Lower lobe of right lung (tissue), 2 donors: ENCODE measurements around the gene FAM118B. TPM values are rescaled to one million over a fixed set of nuclear protein-coding genes. Genes with fewer than 3 reads are reported as not detected.
A peak's percentile ranks its signal among the peaks of the same experiment; 100 is the strongest.

Experiments used
- ATAC-seq, 2 donors: fragments of 200-7000 bp; cut with Tn5 transposase; one replicate each; pipeline ENCODE4 v1.9.1; 2020 to 2022; ENCODE audit warnings: mild to moderate bottlenecking in 2 of 2, moderate library complexity in 2 of 2
- DNase-seq: peaks from one replicate; pipeline ENCODE4 v3.0.0-alpha.2; 2020
- H3K27ac ChIP-seq: fragments of 200-600 bp; one replicate; pipeline ENCODE4 v1.8.0; 2022
- H3K27me3 ChIP-seq: fragments of 200-600 bp; one replicate; pipeline ENCODE4 v1.8.0; 2022; ENCODE audit warnings: low read depth
- H3K36me3 ChIP-seq: fragments of 200-600 bp; one replicate; pipeline ENCODE4 v1.8.0; 2022; ENCODE audit warnings: mild to moderate bottlenecking
- H3K4me1 ChIP-seq: fragments of 200-600 bp; one replicate; pipeline ENCODE4 v1.8.0; 2022
- H3K4me3 ChIP-seq: fragments of 200-600 bp; one replicate; pipeline ENCODE4 v1.8.0; 2022; ENCODE audit warnings: mild to moderate bottlenecking
- H3K9me3 ChIP-seq: fragments of 200-600 bp; one replicate; pipeline ENCODE4 v1.8.0; 2022
- intact Hi-C: fragments of 100-400 bp; cut with DNase I; formaldehyde crosslinking; loops from one replicate; pipeline ENCODE4 v1.11.0; 2022
- total RNA-seq: library from RNA; stranded (reverse); fragmentation: NEBNext Ultra II Directional; extraction: Animal tissue kit (Norgen Biotek cat#: 25700); gene quantifications from one replicate; pipeline ENCODE4 v1.2.1, GENCODE V29; 2021
- TF ChIP-seq, protein P1 (sequence below): fragments of 200-600 bp; IDR thresholded peaks from one replicate; pipeline ENCODE4 v1.8.0; 2022; ENCODE audit warnings: antibody characterized with exemption, mild to moderate bottlenecking
- donor health status: DM: no; HTN: yes; CAD: no; lungs with severe emphysema.

FAM118B gene
- total RNA-seq, 1 donor from 2014 or later: 35.2 TPM

GRCh38 chr11:126281666-126282175 is 70.1 kb downstream of the FAM118B start:
- Histone ChIP-seq H3K4me3 (peak overlapping the region; percentile 83), H3K36me3 (peaks cover 15% of the 10 kb centered on the region), H3K4me1 (peaks cover 48% of the 10 kb centered on the region), H3K9me3 (no peaks in the 10 kb centered on the region), H3K27ac (peak overlapping the region; percentile 94), H3K27me3 (no peaks in the 10 kb centered on the region)
- no peak for ATAC-seq
- intact Hi-C loops: no loop called here
- DNase-seq: no peak
- TF ChIP-seq, protein P1, sequence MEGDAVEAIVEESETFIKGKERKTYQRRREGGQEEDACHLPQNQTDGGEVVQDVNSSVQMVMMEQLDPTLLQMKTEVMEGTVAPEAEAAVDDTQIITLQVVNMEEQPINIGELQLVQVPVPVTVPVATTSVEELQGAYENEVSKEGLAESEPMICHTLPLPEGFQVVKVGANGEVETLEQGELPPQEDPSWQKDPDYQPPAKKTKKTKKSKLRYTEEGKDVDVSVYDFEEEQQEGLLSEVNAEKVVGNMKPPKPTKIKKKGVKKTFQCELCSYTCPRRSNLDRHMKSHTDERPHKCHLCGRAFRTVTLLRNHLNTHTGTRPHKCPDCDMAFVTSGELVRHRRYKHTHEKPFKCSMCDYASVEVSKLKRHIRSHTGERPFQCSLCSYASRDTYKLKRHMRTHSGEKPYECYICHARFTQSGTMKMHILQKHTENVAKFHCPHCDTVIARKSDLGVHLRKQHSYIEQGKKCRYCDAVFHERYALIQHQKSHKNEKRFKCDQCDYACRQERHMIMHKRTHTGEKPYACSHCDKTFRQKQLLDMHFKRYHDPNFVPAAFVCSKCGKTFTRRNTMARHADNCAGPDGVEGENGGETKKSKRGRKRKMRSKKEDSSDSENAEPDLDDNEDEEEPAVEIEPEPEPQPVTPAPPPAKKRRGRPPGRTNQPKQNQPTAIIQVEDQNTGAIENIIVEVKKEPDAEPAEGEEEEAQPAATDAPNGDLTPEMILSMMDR: no peak

DNA sequence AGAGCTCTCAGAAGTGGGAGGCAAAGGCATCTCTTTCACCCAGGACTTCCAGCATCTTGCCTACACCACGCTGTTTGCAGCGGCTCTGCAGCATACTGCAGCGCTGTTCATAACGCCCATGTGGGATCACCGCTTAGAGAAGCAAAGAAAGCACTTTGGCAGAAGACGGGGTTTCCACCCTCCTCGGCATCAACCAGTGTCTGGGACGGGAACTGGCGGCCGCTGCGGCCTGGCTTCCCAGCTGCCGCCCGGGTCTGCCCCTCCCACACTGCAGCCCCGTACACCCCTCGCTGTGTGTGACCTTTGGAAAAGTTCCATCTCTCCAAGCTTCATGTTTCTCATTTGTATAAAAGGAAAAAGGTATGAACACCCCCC is 70.8 kb downstream of the FAM118B start:
- intact Hi-C loops: no loop called here
- ATAC-seq: peak; percentile 56 to 65
- TF ChIP-seq, protein P1: no peak

DNA sequence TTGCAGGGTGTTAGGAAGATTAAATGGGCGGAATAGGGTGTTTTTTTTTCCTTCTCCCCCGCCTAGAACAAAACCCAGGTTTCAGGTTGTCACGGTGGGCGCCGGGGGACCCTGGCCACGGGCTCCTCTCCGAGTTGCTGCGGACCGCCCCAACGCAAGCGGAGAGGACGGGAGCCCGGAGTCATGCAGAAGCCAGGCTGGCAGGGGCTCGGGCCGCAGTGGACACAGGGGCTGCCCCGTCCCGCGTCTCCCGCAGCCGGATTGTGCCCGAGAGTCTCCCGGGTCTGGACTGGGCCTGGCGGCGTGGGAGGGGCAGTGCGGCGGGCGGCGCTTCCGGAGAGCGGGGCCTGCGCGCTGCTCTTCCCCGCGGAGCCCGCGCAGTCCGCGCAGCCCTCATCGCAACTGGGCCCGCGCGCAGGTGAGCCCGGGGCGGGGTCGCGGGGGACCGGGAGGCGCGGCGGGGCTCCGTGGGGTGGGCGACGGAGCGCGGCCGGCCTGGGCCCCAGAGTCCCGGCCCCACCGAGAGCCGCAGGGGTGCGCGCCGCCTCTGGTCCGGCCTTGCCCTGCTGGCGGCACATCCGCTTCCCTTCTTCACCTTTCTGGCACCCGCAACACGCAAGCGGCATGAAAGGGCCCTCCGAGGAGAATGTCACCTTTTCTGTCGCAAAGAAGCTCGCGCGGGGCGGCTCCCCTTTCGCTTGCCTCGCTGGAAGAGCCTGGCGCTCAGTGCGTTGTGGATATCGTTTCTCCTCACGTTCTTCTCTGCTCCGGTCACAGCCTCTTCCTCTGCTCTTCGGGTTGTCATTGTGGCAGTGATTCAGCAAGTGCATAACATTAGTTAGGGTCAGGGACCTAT is 71.4 kb downstream of the FAM118B start, which contains the start of gene TIRAP:
Gene TIRAP, plus strand, starts transcription at position 358 of the 856 bp plus-strand sequence. CDS start 7,802 bp downstream, outside the sequence.
- TF ChIP-seq, protein P1: no peak
- intact Hi-C loops: no loop called here
- ATAC-seq (peak; percentile 89 to 92), DNase-seq (peak; percentile 82)
- no peaks in the 10 kb centered on the region for H3K9me3 ChIP-seq
- peaks cover 48% of the 10 kb centered on the region for H3K4me1 ChIP-seq
- H3K4me3 ChIP-seq: peak within 1 kb of the TSS; percentile 83
- H3K27ac ChIP-seq: peak within 1 kb of the TSS; percentile 94
- peaks cover 9% of the 10 kb centered on the region for H3K36me3 ChIP-seq
- no peaks in the 10 kb centered on the region for H3K27me3 ChIP-seq

More for the DNA sequence above, 70.8 kb downstream of the FAM118B start:
- H3K9me3 ChIP-seq: no peaks in the 10 kb centered on the region
- DNase-seq: no peak
- H3K27ac ChIP-seq: peak overlapping the region; percentile 94
- H3K4me1 ChIP-seq: peaks cover 48% of the 10 kb centered on the region
- peak overlapping the region; percentile 83 for H3K4me3 ChIP-seq
- peaks cover 9% of the 10 kb centered on the region for H3K36me3 ChIP-seq
- H3K27me3 ChIP-seq: no peaks in the 10 kb centered on the region

GRCh38 chr11:126284829-126285228 is 73.2 kb downstream of the FAM118B start:
- Histone ChIP-seq H3K27me3 (no peaks in the 10 kb centered on the region), H3K9me3 (no peaks in the 10 kb centered on the region), H3K4me3 (no peak overlapping the region), H3K27ac (no peak overlapping the region), H3K36me3 (peaks cover 25% of the 10 kb centered on the region), H3K4me1 (peaks cover 48% of the 10 kb centered on the region)
- no peak for ATAC-seq
- no peak for DNase-seq
- intact Hi-C loops: no loop called here
- TF ChIP-seq, protein P1: no peak

DNA sequence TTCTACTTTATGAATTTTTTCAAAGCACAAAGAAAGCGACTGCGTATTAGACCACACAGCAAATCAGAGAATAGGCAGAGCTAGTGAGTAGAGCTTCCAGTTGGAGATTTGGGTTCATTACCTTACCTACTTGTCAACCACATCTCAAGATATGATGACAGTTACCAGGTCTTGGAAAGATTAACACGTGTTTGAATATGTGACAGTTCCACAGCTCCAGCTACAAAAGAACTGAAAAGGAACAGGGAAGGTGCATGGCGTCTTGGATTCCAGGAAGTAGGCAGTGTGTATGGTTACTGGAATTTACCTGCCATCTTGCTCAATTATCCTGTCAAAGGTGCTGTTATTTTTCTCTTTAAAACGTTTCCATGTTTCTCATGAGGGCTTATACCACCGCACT is 76.7 kb downstream of the FAM118B start:
- ATAC-seq (no peak), DNase-seq (no peak)
- intact Hi-C loops: no loop called here
- Histone ChIP-seq H3K4me3 (no peak overlapping the region), H3K27me3 (no peaks in the 10 kb centered on the region), H3K27ac (no peak overlapping the region), H3K4me1 (peaks cover 20% of the 10 kb centered on the region), H3K9me3 (no peaks in the 10 kb centered on the region), H3K36me3 (peaks cover 59% of the 10 kb centered on the region)
- TF ChIP-seq, protein P1: no peak
